Keratinocyte (primary cell): ENCODE measurements around the gene HTRA3. TPM values are rescaled to one million over a fixed set of nuclear protein-coding genes. Genes with fewer than 3 reads are reported as not detected.

Experiments used
- DNase-seq: peaks from one replicate; pipeline ENCODE4 v3.0.0-alpha.2; 2011; ENCODE audit warnings: low read depth, missing footprints, low spot score
- FAIRE-seq: peaks from 2 replicates; lab custom pipeline; 2011; peaks lifted over from hg19 to GRCh38; lab: Jason Lieb, UNC
- H2AFZ ChIP-seq: 2 replicates; pipeline ENCODE4 v1.6.0; 2012; ENCODE audit warnings: low read length, control low read depth, inconsistent platforms; ENCODE audit not compliant: control insufficient read depth
- H3K27ac ChIP-seq: 2 replicates; pipeline ENCODE4 v1.5.1; 2011; ENCODE audit warnings: low read length; ENCODE audit not compliant: control insufficient read depth, insufficient read depth
- H3K27me3 ChIP-seq: 3 replicates; pipeline ENCODE4 v1.6.0; 2011; ENCODE audit warnings: low read length; ENCODE audit not compliant: control insufficient read depth, insufficient read depth; ENCODE audit errors: extremely low read depth
- H3K36me3 ChIP-seq, 2 experiments: 2 replicates in 1 of 2; 3 replicates in 1 of 2; pipeline ENCODE4 v1.5.1; 2011; ENCODE audit warnings: low read length in 2 of 2, mild to moderate bottlenecking in 1 of 2; ENCODE audit not compliant: control insufficient read depth in 2 of 2, insufficient read depth in 2 of 2; ENCODE audit errors: extremely low read depth in 1 of 2
- H3K4me1 ChIP-seq: 3 replicates; pipeline ENCODE4 v1.5.1; 2011; ENCODE audit warnings: low read length; ENCODE audit not compliant: control insufficient read depth, insufficient read depth; ENCODE audit errors: extremely low read depth
- H3K4me2 ChIP-seq: 3 replicates; pipeline ENCODE4 v1.6.0; 2011; ENCODE audit warnings: low read depth, low read length; ENCODE audit not compliant: control insufficient read depth, insufficient read depth; ENCODE audit errors: extremely low read depth
- H3K4me3 ChIP-seq, 3 experiments: fragments of 200-600 bp in 1 of 3; sonication (generic) in 1 of 3; 2 replicates in 2 of 3; 3 replicates in 1 of 3; pipeline ENCODE4 v1.5.1; 2011 to 2016; ENCODE audit warnings: low read length in 3 of 3, mild to moderate bottlenecking in 3 of 3, control low read depth in 2 of 3, inconsistent platforms in 1 of 3, low read depth in 1 of 3, mixed read lengths in 1 of 3, mixed run types in 1 of 3, moderate library complexity in 1 of 3; ENCODE audit not compliant: control insufficient read depth in 2 of 3, insufficient read depth in 2 of 3; ENCODE audit errors: extremely low read depth in 1 of 3
- H3K79me2 ChIP-seq: 2 replicates; pipeline ENCODE4 v1.6.0; 2012; ENCODE audit warnings: low read length; ENCODE audit not compliant: control insufficient read depth, insufficient read depth
- H3K9ac ChIP-seq: 3 replicates; pipeline ENCODE4 v1.6.0; 2011; ENCODE audit warnings: low read length; ENCODE audit not compliant: control insufficient read depth, insufficient read depth; ENCODE audit errors: extremely low read depth
- H3K9me1 ChIP-seq: 3 replicates; pipeline ENCODE4 v1.6.0; 2011; ENCODE audit warnings: low read length; ENCODE audit not compliant: control insufficient read depth, insufficient read depth; ENCODE audit errors: extremely low read depth
- H3K9me3 ChIP-seq: 2 replicates; pipeline ENCODE4 v1.5.1; 2012; ENCODE audit warnings: low read depth, low read length; ENCODE audit not compliant: control insufficient read depth
- H4K20me1 ChIP-seq: 3 replicates; pipeline ENCODE4 v1.6.0; 2011; ENCODE audit warnings: low read length; ENCODE audit not compliant: control insufficient read depth, insufficient read depth; ENCODE audit errors: extremely low read depth
- EZH2 ChIP-seq: IDR thresholded peaks from one replicate; pipeline ENCODE4 v1.6.1; 2012; ENCODE audit warnings: inconsistent platforms, mild to moderate bottlenecking, low read length, moderate library complexity
- dilution Hi-C: fragments of 300-500 bp; cut with MboI; formaldehyde crosslinking; loops from one replicate; pipeline ENCODE4 v1.7.0; 2020; ENCODE audit warnings: low sequenced_read_pairs; ENCODE audit not compliant: extremely low pct_ligation_motif_present
- polyA plus RNA-seq, 5 experiments: library from polyadenylated mRNA; depleted of rRNA in 3 of 5; stranded (reverse) in 3 of 5; stranded (forward) in 1 of 5; unstranded in 1 of 5; fragments of >200 nt; gene quantifications; 1 replicate in 1 of 5; 2 replicates in 3 of 5; 3 replicates in 1 of 5; pipeline versions ENCODE4 v1.2.1 to v1.2.3, GENCODE V29; 2011 to 2012; ENCODE audit warnings: missing spikeins in 2 of 5, low read depth in 1 of 5, low replicate concordance in 1 of 5
- TF ChIP-seq, protein P1 (sequence below), 3 experiments: IDR thresholded peaks in 1 of 3; conservative IDR thresholded peaks in 1 of 3; optimal IDR thresholded peaks in 1 of 3; 2 replicates in 2 of 3; 3 replicates in 1 of 3; pipeline versions ENCODE3 to v1.5.1; 2011; ENCODE audit warnings: low read length in 3 of 3, mild to moderate bottlenecking in 3 of 3, moderate library complexity in 2 of 3, control low read depth in 1 of 3, inconsistent platforms in 1 of 3; ENCODE audit not compliant: insufficient read depth in 2 of 3; ENCODE audit errors: extremely low read depth in 1 of 3

Gene HTRA3
- polyA plus RNA-seq, 1 donor (not counting 4 experiments of a cell fraction or from before 2014, with no cell fraction given) = not detected

- Histone ChIP-seq H3K36me3 (no peaks in the 10 kb centered on the region), H3K4me1 (peaks cover 6% of the 10 kb centered on the region), H2AFZ (no peak overlapping the region), H3K27me3 (peaks cover 3% of the 10 kb centered on the region), H3K9me3 (no peaks in the 10 kb centered on the region), H3K4me2 (no peak overlapping the region), H3K27ac (no peak overlapping the region), H3K4me3 (no peak overlapping the region), H3K9ac (no peak overlapping the region), H3K79me2 (no peaks in the 10 kb centered on the region), H3K9me1 (no peaks in the 10 kb centered on the region), H4K20me1 (no peaks in the 10 kb centered on the region)
- DNase-seq (no peak), FAIRE-seq (no peak)
- TF ChIP-seq, protein P1, sequence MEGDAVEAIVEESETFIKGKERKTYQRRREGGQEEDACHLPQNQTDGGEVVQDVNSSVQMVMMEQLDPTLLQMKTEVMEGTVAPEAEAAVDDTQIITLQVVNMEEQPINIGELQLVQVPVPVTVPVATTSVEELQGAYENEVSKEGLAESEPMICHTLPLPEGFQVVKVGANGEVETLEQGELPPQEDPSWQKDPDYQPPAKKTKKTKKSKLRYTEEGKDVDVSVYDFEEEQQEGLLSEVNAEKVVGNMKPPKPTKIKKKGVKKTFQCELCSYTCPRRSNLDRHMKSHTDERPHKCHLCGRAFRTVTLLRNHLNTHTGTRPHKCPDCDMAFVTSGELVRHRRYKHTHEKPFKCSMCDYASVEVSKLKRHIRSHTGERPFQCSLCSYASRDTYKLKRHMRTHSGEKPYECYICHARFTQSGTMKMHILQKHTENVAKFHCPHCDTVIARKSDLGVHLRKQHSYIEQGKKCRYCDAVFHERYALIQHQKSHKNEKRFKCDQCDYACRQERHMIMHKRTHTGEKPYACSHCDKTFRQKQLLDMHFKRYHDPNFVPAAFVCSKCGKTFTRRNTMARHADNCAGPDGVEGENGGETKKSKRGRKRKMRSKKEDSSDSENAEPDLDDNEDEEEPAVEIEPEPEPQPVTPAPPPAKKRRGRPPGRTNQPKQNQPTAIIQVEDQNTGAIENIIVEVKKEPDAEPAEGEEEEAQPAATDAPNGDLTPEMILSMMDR (optimal IDR thresholded peaks at IDR 0.05 in 1 of 3, IDR thresholded peaks at IDR 0.05 in 1 of 3, conservative IDR thresholded peaks at IDR 0.05 in 1 of 3; ENCODE audit: extremely low read depth in 1 of 3, insufficient read depth in 2 of 3, low read length in 3 of 3) = no peak
- no peak for TF ChIP-seq EZH2
- dilution Hi-C loops = loop anchor here (25.0 kb wide), 1 partner anchor 162 kb away; no protein-coding TSS in a partner anchor
Measured at GRCh38 chr4:8250227-8250626, 19.3 kb upstream of the HTRA3 start.

DNA sequence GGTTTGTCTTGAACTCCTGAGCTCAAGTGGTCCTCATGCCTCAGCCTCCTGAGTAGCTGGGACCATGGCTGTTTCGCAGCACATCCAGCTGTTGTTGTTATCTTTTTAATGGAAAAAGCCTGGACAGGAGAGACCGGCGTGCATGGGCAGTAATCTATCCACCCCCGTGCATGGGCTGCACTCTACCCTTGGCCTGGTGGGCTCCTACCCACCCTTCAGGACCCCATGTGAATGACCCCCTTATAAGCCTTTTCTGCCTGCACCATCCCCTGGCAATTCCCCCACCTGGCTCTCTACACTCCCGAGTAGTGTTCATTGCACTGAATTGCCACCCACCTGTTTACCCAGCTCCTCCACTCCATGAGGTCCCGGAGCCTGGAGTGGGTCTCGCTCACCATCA, 18.9 kb upstream of the HTRA3 start:
- dilution Hi-C loops = loop anchor here (25.0 kb wide), 1 partner anchor 162 kb away; no protein-coding TSS in a partner anchor

More for the DNA sequence above, 18.9 kb upstream of the HTRA3 start:
- Histone ChIP-seq H2AFZ (no peak overlapping the region), H3K9me3 (no peaks in the 10 kb centered on the region), H3K9me1 (no peaks in the 10 kb centered on the region), H3K27ac (no peak overlapping the region), H3K4me3 (no peak overlapping the region), H3K9ac (no peak overlapping the region), H3K4me2 (no peak overlapping the region), H3K36me3 (no peaks in the 10 kb centered on the region), H4K20me1 (no peaks in the 10 kb centered on the region), H3K4me1 (peaks cover 6% of the 10 kb centered on the region), H3K27me3 (peaks cover 3% of the 10 kb centered on the region), H3K79me2 (no peaks in the 10 kb centered on the region)
- FAIRE-seq (no peak), DNase-seq (no peak)
- TF ChIP-seq, protein P1 (optimal IDR thresholded peaks at IDR 0.05 in 1 of 3, IDR thresholded peaks at IDR 0.05 in 1 of 3, conservative IDR thresholded peaks at IDR 0.05 in 1 of 3; ENCODE audit: extremely low read depth in 1 of 3, insufficient read depth in 2 of 3, low read length in 3 of 3) = no peak
- TF ChIP-seq EZH2 = no peak
